H1 (cell line): Measurements from ENCODE around the gene LMX1A. TPM values are rescaled to one million over a fixed set of nuclear protein-coding genes. Genes with fewer than 3 reads are reported as not detected.
A peak's percentile ranks its signal among the peaks of the same experiment; 100 is the strongest.

Experiments used
- BACH1 ChIP-seq: IDR thresholded peaks from 2 replicates; pipeline ENCODE4 v1.6.1; 2012; ENCODE audit warnings: low read length, improper control_type of control experiment
- CBX5 ChIP-seq: fragments of 300-800, 300-1000 bp; sonication (generic); IDR thresholded peaks from 2 replicates; pipeline ENCODE4 v1.7.1; 2016; ENCODE audit warnings: antibody characterized with exemption, low read length, low read depth
- CBX8 ChIP-seq: fragments of 300-800, 300-1000 bp; sonication (generic); IDR thresholded peaks from 2 replicates; pipeline ENCODE4 v1.7.1; 2016; ENCODE audit warnings: low read depth, low read length, borderline replicate concordance
- CHD7 ChIP-seq: fragments of 300-600 bp; sonication (generic); IDR thresholded peaks from 2 replicates; pipeline ENCODE4 v1.7.1; 2012; ENCODE audit warnings: low read length, moderate library complexity, mild to moderate bottlenecking, inconsistent platforms; ENCODE audit not compliant: insufficient replicate concordance
- CTBP2 ChIP-seq: IDR thresholded peaks from 2 replicates; pipeline ENCODE4 v1.7.0; 2011; ENCODE audit warnings: borderline replicate concordance, mild to moderate bottlenecking, moderate library complexity, mixed read lengths, low read length; ENCODE audit not compliant: insufficient read depth, insufficient read length
- KDM4A ChIP-seq: IDR thresholded peaks from one replicate; pipeline ENCODE4 v1.7.1; 2012; ENCODE audit warnings: low read depth, mild to moderate bottlenecking, moderate library complexity, low read length, inconsistent platforms; ENCODE audit not compliant: severe bottlenecking
- KDM5A ChIP-seq: fragments of 200-600 bp; IDR thresholded peaks from 2 replicates; pipeline ENCODE4 v1.7.1; 2012; ENCODE audit warnings: mild to moderate bottlenecking, low read length, inconsistent platforms, mixed read lengths
- RFX5 ChIP-seq: IDR thresholded peaks from 2 replicates; pipeline ENCODE4 v1.6.1; 2011; ENCODE audit warnings: low read depth, low read length, improper control_type of control experiment, borderline replicate concordance
- RNF2 ChIP-seq: fragments of 200-900, 300-1000 bp; sonication (generic); IDR thresholded peaks from 2 replicates; pipeline ENCODE4 v1.7.1; 2016; ENCODE audit warnings: borderline replicate concordance, low read depth, mild to moderate bottlenecking, antibody characterized with exemption, low read length; ENCODE audit not compliant: poor library complexity, severe bottlenecking; ENCODE audit errors: missing control alignments
- polyA plus RNA-seq, 7 experiments: library from polyadenylated mRNA; depleted of rRNA in 3 of 7; stranded (reverse) in 5 of 7; unstranded in 2 of 7; fragments of >200 nt in 5 of 7; fragments of 200-250 nt in 2 of 7; gene quantifications; 1 replicate in 5 of 7; 2 replicates in 1 of 7; 4 replicates in 1 of 7; pipeline versions ENCODE4 v1.2.1 to v1.2.3, GENCODE V29; 2011 to 2013; ENCODE audit warnings: missing spikeins in 2 of 7, mixed read lengths in 2 of 7
- total RNA-seq: library from RNA; stranded (reverse); fragmentation: NEBNext Ultra II Directional; extraction: Animal tissue kit (Norgen Biotek cat#: 25700); gene quantifications from 2 replicates; pipeline ENCODE4 v1.2.1, GENCODE V29; 2021

LMX1A gene
- total and polyA plus RNA-seq, 2 of the 8 experiments (the other 6 are each of a cell fraction or from before 2014, with no cell fraction given), result not detected

- peak; percentile 76 for TF ChIP-seq KDM4A
- 0 out of 2 replicates have a peak, but pooled peaks have one; percentile 16 for TF ChIP-seq BACH1
- peak; percentile 80 for TF ChIP-seq RNF2
- peak; percentile 52; the same call in 1 of the 2 replicates for TF ChIP-seq CBX8
- TF ChIP-seq CBX5, result no peak
- no peak for TF ChIP-seq RFX5
- no peak for TF ChIP-seq KDM5A
- peak; percentile 84 for TF ChIP-seq CTBP2
- TF ChIP-seq CHD7, result no peak
Observed at GRCh38 chr1:165352442-165353293, 3.8 kb downstream of the LMX1A start (continued).
